ENCODE results near the gene C12orf43. TPM values are rescaled to one million over a fixed set of nuclear protein-coding genes. Genes with fewer than 3 reads are reported as not detected.

The C12orf43 gene
- total and polyA plus RNA-seq, 9 donors = 10.6 to 22.9 (median 16.4) TPM

- no peak overlapping the region for H3K4me3 ChIP-seq
- WGBS, 3 donors = 58 to 75% (median 73%) methylated on average over 4 of the region's 4 CpGs
- H3K27me3 ChIP-seq = no peaks in the 10 kb centered on the region
- H3K36me3 ChIP-seq = no peaks in the 10 kb centered on the region
- peaks cover 7% of the 10 kb centered on the region for H3K4me1 ChIP-seq (ENCODE audit: insufficient read depth)
- no peak for TF ChIP-seq CTCF (IDR thresholded peaks at IDR 0.05)
- TF ChIP-seq EP300 (IDR thresholded peaks at IDR 0.05) = no peak
- no peak for TF ChIP-seq POLR2A (IDR thresholded peaks at IDR 0.05)
- DNase-seq = no peak
- no peaks in the 10 kb centered on the region for H3K9me3 ChIP-seq
- no peak overlapping the region for H3K27ac ChIP-seq
- intact Hi-C loops (cut with DNase I) = no loop called here
Measured at GRCh38 chr12:121043067-121043466, 26.8 kb upstream of the C12orf43 start.

- DNase-seq = peak in 1 of 5 donors; percentile 12
- peak within 1 kb of the TSS; percentile 26 for H3K4me3 ChIP-seq
- no peaks in the 10 kb centered on the region for H3K36me3 ChIP-seq
- H3K27me3 ChIP-seq = no peaks in the 10 kb centered on the region
- TF ChIP-seq CTCF (IDR thresholded peaks at IDR 0.05) (no peak), EP300 (IDR thresholded peaks at IDR 0.05) (no peak), POLR2A (IDR thresholded peaks at IDR 0.05) (no peak)
- WGBS, 3 donors = 17 to 31% (median 20%) methylated on average over 13 of the region's 13 CpGs
- H3K4me1 ChIP-seq (ENCODE audit: insufficient read depth) = peaks cover 7% of the 10 kb centered on the region
- no peaks in the 10 kb centered on the region for H3K9me3 ChIP-seq
- intact Hi-C loops (cut with DNase I) = no loop called here
- H3K27ac ChIP-seq = no peak within 1 kb of the TSS
Measured at GRCh38 chr12:121038861-121039668, 22.8 kb upstream of the C12orf43 start, which contains the start of gene OASL. OASL (minus strand) TSS chr12:121039246; CDS start chr12:121038971, 275 bp downstream.

DNA sequence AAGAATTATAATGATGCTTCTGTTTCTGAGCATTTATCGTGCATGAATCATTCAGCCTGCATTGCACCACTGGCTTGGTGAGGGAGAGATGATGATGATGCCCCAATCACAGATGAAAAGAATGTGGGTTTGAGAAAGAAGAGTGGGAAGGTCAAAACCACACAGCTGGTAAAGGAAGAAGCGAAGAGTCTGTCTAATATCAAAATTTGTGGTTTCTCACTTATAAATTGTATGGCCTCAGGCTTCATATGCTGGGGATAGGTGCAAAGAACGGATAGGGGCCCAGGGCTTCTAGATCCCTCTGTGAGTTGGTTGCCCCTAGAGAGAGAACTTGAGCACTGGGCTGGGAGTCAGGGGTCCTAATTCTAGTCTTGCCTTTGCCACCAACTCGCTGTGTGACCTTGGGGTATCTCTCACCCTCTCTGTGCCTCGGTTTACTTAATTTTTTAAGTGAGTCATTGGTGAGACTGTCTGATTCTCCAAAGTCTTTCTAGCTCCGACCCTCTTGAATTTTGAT, 20.6 kb upstream of the C12orf43 start:
- Histone ChIP-seq H3K4me3 (no peak overlapping the region), H3K27me3 (no peaks in the 10 kb centered on the region), H3K36me3 (no peaks in the 10 kb centered on the region), H3K27ac (no peak overlapping the region), H3K4me1 (ENCODE audit: insufficient read depth) (peaks cover 7% of the 10 kb centered on the region), H3K9me3 (no peaks in the 10 kb centered on the region)
- intact Hi-C loops (cut with DNase I) = no loop called here
- TF ChIP-seq CTCF (IDR thresholded peaks at IDR 0.05) (no peak), POLR2A (IDR thresholded peaks at IDR 0.05) (no peak), EP300 (IDR thresholded peaks at IDR 0.05) (no peak)
- no peak for DNase-seq
- WGBS, 3 donors = 69 to 85% (median 81%) methylated on average over 6 of the region's 6 CpGs

DNA sequence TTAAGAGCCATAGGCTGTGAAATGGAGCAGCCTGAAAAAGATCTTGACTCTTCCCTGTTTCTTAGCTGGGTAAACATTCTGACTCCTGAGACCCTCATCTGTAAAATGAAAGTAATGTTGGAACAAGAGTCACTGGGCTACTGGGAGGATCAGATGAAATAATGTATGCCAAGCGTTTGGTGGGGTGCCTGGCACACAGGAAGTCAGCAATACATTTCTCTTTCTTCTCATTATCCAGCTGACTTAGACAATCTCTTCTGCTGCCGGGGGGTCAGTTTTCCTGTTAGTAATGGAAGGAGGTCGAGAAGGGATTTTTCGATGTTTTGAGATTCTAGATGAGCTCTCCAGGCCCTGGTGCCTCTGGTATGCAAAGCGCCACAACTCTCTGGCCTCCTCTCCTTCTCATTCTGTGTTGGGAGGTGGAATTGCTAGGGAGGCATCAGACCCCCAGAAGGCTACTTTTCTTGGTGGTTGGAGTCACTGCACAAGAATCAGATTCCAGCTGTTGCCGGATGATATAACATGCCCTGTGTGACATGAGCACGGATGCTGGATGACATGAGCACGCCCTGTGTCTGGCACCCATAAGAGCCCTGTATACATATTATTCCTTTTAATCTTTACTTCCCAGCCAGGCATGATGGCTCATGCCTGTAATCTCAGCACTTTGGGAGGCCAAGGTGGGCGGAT, 18.5 kb upstream of the C12orf43 start:
- no peaks in the 10 kb centered on the region for H3K9me3 ChIP-seq
- H3K27me3 ChIP-seq = no peaks in the 10 kb centered on the region
- no peak overlapping the region for H3K27ac ChIP-seq
- no peak overlapping the region for H3K4me3 ChIP-seq
- no peak for TF ChIP-seq CTCF (IDR thresholded peaks at IDR 0.05)
- TF ChIP-seq POLR2A (IDR thresholded peaks at IDR 0.05) = no peak
- no peak for TF ChIP-seq EP300 (IDR thresholded peaks at IDR 0.05)
- no peak for DNase-seq
- peaks cover 7% of the 10 kb centered on the region for H3K4me1 ChIP-seq (ENCODE audit: insufficient read depth)
- intact Hi-C loops (cut with DNase I) = no loop called here
- H3K36me3 ChIP-seq = no peaks in the 10 kb centered on the region
- WGBS, 3 donors = 76 to 85% (median 77%) methylated on average over 9 of the region's 9 CpGs
